Calu3 (cell line): ENCODE measurements around the gene KMT2D. TPM values are rescaled to one million over a fixed set of nuclear protein-coding genes. Genes with fewer than 3 reads are reported as not detected.

Experiments
- BruUV-seq: library from RNA; stranded (reverse); fragments of 400-500 nt; replicated peaks from 2 replicates; lab custom pipeline; 2021; lab: Mats Ljungman, UMichigan
- CTCF ChIA-PET: fragments of 300-600 bp; sonication (Branson Sonifier 250); formaldehyde crosslinking; loops from one replicate; lab custom pipeline; 2022; ENCODE audit warnings: antibody characterized with exemption; lab: Charles Lee
- DNase-seq: peaks from one replicate; pipeline ENCODE4 v3.0.0; 2022
- H3K27ac Mint-ChIP-seq: one replicate; pipeline ENCODE4 v1.8.0; 2022; ENCODE audit warnings: mixed read lengths; ENCODE audit not compliant: unreplicated experiment
- H3K27me3 Mint-ChIP-seq: one replicate; pipeline ENCODE4 v1.8.0; 2022; ENCODE audit warnings: mixed read lengths; ENCODE audit not compliant: unreplicated experiment
- H3K36me3 Mint-ChIP-seq: one replicate; pipeline ENCODE4 v1.8.0; 2022; ENCODE audit warnings: mild to moderate bottlenecking, moderate library complexity, mixed read lengths; ENCODE audit not compliant: insufficient read depth, unreplicated experiment
- H3K4me1 Mint-ChIP-seq: one replicate; pipeline ENCODE4 v1.8.0; 2022; ENCODE audit warnings: mild to moderate bottlenecking, low read depth, mixed read lengths; ENCODE audit not compliant: unreplicated experiment
- H3K4me3 Mint-ChIP-seq: one replicate; pipeline ENCODE4 v1.8.0; 2022; ENCODE audit warnings: mild to moderate bottlenecking, low read depth, moderate library complexity, mixed read lengths; ENCODE audit not compliant: unreplicated experiment
- H3K9me3 Mint-ChIP-seq: one replicate; pipeline ENCODE4 v1.8.0; 2022; ENCODE audit warnings: low read depth, mixed read lengths; ENCODE audit not compliant: unreplicated experiment
- intact Hi-C: fragments of 100-400 bp; cut with micrococcal nuclease; formaldehyde crosslinking; loops from one replicate; pipeline ENCODE4 v1.10.0; 2022; ENCODE audit not compliant: unreplicated experiment
- total RNA-seq: library from RNA; stranded (reverse); gene quantifications from 2 replicates; pipeline ENCODE4 v1.2.3, GENCODE V29; 2022
- TF ChIP-seq, protein P1 (sequence below): fragments of 200-600 bp; IDR thresholded peaks from one replicate; pipeline ENCODE4 v1.8.0; 2022; ENCODE audit warnings: antibody characterized with exemption; ENCODE audit not compliant: unreplicated experiment

KMT2D gene
- total RNA-seq, 1 experiment from 2014 or later = 72.9 TPM

DNA sequence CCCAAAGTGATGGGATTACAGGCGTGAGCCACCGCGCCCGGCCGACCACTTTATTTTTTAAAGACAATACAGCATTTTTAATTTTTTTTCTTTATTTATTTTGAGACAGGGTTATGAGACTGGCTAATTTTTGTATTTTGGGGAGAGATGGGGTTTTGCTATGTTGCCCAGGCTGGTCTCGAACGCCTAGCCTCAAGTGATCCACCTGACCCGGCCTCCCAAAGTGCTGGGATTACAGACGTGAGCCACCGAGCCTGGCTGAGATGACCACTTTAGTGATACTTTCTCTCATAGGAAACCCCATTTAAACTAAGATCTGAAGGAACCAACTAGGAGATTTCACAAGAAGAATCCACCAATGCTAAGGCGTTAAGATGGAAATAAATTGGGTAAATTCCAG is 10.4 kb upstream of the KMT2D start:
- Mint-ChIP-seq H3K9me3 (no peaks in the 10 kb centered on the region), H3K4me1 (no peaks in the 10 kb centered on the region), H3K27ac (no peak overlapping the region), H3K36me3 (peaks cover 10% of the 10 kb centered on the region), H3K27me3 (no peaks in the 10 kb centered on the region), H3K4me3 (no peak overlapping the region)
- no TSS peak for BruUV-seq
- TF ChIP-seq, protein P1, sequence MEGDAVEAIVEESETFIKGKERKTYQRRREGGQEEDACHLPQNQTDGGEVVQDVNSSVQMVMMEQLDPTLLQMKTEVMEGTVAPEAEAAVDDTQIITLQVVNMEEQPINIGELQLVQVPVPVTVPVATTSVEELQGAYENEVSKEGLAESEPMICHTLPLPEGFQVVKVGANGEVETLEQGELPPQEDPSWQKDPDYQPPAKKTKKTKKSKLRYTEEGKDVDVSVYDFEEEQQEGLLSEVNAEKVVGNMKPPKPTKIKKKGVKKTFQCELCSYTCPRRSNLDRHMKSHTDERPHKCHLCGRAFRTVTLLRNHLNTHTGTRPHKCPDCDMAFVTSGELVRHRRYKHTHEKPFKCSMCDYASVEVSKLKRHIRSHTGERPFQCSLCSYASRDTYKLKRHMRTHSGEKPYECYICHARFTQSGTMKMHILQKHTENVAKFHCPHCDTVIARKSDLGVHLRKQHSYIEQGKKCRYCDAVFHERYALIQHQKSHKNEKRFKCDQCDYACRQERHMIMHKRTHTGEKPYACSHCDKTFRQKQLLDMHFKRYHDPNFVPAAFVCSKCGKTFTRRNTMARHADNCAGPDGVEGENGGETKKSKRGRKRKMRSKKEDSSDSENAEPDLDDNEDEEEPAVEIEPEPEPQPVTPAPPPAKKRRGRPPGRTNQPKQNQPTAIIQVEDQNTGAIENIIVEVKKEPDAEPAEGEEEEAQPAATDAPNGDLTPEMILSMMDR = no peak
- no peak for DNase-seq
- intact Hi-C loops = no loop called here
- CTCF ChIA-PET = interaction anchor here (0.6 kb wide), 1 partner anchor 194 kb away, joined by 3 read pairs; no protein-coding TSS in a partner anchor

DNA sequence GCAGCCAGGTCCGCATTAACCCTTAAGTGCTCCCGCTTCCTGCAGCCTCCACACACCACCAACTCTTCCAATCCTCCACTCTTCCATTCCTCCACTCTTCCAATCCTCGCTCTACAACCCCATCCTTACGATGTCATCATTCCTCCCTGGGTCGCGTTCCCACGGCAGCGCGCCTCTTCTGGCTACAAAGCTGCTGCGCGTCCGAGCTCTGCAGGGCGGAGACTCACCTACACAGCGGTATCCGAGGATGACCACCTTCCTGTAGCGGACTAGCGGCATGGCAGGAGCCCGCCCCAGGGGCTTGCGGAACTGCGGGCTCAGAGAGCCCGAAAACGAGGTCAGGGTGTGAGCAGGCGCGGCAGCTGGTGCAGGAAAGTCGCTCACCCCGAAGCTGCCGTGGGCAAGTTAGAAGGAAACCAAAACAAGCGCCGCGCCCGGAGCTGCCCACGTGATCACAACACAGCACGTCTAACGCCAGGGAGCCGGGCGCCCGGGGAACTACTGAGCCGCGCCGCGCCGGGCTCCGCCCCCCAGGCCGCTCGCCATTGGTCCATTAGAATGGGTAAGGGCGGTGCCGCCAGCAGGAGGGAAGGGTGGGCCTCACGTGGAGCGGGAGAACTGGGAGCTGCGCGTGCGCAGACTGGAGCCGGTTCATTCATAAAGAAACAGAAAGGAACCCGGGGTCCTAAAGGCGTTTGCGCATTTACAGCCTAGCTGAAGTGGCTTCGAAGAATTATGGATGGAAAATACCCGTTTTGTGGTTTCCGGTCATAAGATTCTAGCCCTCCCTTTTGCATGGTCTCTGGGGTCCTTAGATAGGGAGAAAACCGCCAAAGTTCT is 9.1 kb upstream of the KMT2D start, which contains the start of gene RHEBL1:
Gene RHEBL1 (minus strand): TSS at position 473 of the 840 bp plus-strand sequence. CDS start 194 bp downstream, at position 279.
- peak; percentile 96 for DNase-seq
- no peaks in the 10 kb centered on the region for H3K9me3 Mint-ChIP-seq
- H3K27me3 Mint-ChIP-seq = no peaks in the 10 kb centered on the region
- peaks cover 10% of the 10 kb centered on the region for H3K36me3 Mint-ChIP-seq
- CTCF ChIA-PET = interaction anchor here (0.9 to 1.4 kb wide), 5 partner anchors 10 to 60 kb away, joined by 3 to 6 read pairs (median 5); no protein-coding TSS in a partner anchor
- TF ChIP-seq, protein P1 = no peak
- intact Hi-C loops = no loop called here
- H3K4me1 Mint-ChIP-seq = no peaks in the 10 kb centered on the region
- H3K27ac Mint-ChIP-seq = no peak within 1 kb of the TSS
- BruUV-seq = no TSS peak
- H3K4me3 Mint-ChIP-seq = peak within 1 kb of the TSS; percentile 90

DNA sequence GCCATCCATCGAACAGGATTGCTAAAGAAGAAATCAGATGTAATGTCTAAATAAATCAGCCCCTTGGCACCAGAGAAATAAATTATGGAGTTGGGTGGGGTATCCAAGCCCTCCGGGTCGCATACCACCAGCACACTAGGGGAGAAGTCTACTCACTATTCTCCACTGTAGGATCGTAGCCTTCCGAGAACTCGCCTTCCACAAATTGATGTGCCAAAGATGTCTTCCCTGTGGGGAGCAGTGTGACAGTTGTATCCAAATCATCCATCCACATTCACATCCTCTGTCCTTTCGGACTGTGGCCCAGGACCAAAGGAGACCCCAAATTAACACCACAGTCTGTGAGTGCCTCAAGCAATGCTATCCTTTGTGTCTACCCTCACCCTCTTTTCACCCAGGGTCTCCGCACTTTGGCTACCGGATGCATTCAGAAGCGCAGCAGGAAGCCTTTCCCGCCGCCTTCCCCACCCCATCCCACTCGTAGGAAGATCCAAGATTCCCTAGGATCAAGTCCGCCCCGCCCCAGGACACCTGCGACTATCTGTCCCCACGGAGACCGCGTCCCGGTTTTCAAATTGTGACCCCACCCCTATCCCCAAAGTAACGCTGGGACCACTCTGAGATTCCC is 8.4 kb upstream of the KMT2D start:
- peaks cover 10% of the 10 kb centered on the region for H3K36me3 Mint-ChIP-seq
- CTCF ChIA-PET = interaction anchor here (0.7 to 1.4 kb wide), 5 partner anchors 19 to 806 kb away, joined by 3 to 9 read pairs (median 6); no protein-coding TSS in a partner anchor
- intact Hi-C loops = no loop called here
- BruUV-seq = TSS peak; percentile 80
- no peaks in the 10 kb centered on the region for H3K9me3 Mint-ChIP-seq
- peaks cover 4% of the 10 kb centered on the region for H3K4me1 Mint-ChIP-seq
- no peak overlapping the region for H3K27ac Mint-ChIP-seq
- H3K4me3 Mint-ChIP-seq = peak overlapping the region; percentile 90
- no peaks in the 10 kb centered on the region for H3K27me3 Mint-ChIP-seq
- DNase-seq = no peak
- TF ChIP-seq, protein P1 = no peak

DNA sequence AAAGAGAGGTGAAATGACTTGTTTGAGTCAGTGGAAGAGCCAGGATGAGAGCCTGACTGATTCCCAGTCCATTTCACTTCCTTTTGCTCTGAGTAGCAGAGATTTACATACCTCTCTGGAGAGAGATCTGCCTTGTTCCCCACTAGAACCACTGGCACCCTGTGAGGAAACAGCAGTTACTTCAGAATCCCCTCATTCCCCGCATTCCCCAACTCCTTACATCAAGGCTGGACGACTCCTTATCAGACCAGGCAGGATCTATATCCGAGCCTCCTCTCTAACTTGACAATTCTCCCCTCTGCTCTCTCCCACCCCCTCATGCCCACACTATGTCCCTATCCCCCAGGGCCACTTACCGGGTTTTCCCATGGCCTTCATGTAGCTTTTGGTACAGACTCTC is 5.5 kb upstream of the KMT2D start:
- intact Hi-C loops = no loop called here
- no peak for DNase-seq
- TF ChIP-seq, protein P1 = no peak
- Mint-ChIP-seq H3K4me3 (no peak overlapping the region), H3K27me3 (no peaks in the 10 kb centered on the region), H3K27ac (no peak overlapping the region), H3K4me1 (peaks cover 9% of the 10 kb centered on the region), H3K9me3 (no peaks in the 10 kb centered on the region), H3K36me3 (peaks cover 15% of the 10 kb centered on the region)
- CTCF ChIA-PET = no interaction called here
- no TSS peak for BruUV-seq
